MV-4-11 (cell line): Measurements from ENCODE around the gene NKTR.

Experiments
- DNase-seq: peaks from one replicate; lab custom pipeline; 2025; lab: John Stamatoyannopoulos, UW

The NKTR gene

GRCh38 chr3:42694366-42694765, 93.9 kb downstream of the NKTR start:
- no peak for DNase-seq

GRCh38 chr3:42696356-42697288, 96.1 kb downstream of the NKTR start:
- DNase-seq: no peak

GRCh38 chr3:42697289-42698051, 97.0 kb downstream of the NKTR start:
- no peak for DNase-seq
